ENCODE results near the gene LGALS3BP. TPM values are rescaled to one million over a fixed set of nuclear protein-coding genes. Genes with fewer than 3 reads are reported as not detected.
A peak's percentile ranks its signal among the peaks of the same experiment; 100 is the strongest.

The LGALS3BP gene
- total and polyA plus RNA-seq, 10 donors = 33.6 to 188 (median 100) TPM

GRCh38 chr17:79027274-79027924, 47.7 kb upstream of the LGALS3BP start:
- intact Hi-C loops (cut with DNase I; ENCODE audit: low total_unique reads) = no loop called here
- Histone ChIP-seq H3K4me1 (peaks cover 0 to 62% (median 36%) of the 10 kb centered on the region in 6 donors), H3K36me3 (no peaks in the 10 kb centered on the region), H3K27ac (peak overlapping the region; percentile 48 to 87 (median 77)), H3K9me3 (no peaks in the 10 kb centered on the region), H3K27me3 (replicated peaks in 1 of 7) (peaks cover 0 to 88% (median 20%) of the 10 kb centered on the region in 7 donors), H3K4me3 (peak overlapping the region; percentile 4 to 79 (median 24))
- TF ChIP-seq CTCF (IDR thresholded peaks at IDR 0.05 in 8 of 11, conservative IDR thresholded peaks at IDR 0.05 in 3 of 11) = no peak
- peak in 1 of 3 donors; percentile 51 for TF ChIP-seq POLR2A (IDR thresholded peaks at IDR 0.05)
- TF ChIP-seq POLR2AphosphoS5 (IDR thresholded peaks at IDR 0.05) = peak; percentile 68 to 86 (median 86)
- 44 to 80% (median 66%) methylated on average over 9 to 10 of the region's 10 CpGs for WGBS, 5 donors
- peak; percentile 78 for DNase-seq

- H3K4me3 ChIP-seq = peak overlapping the region; percentile 9 to 79 (median 40)
- 54 to 78% (median 67%) methylated on average over 14 to 16 of the region's 16 CpGs for WGBS, 5 donors
Measured at GRCh38 chr17:79026376-79027273, 46.9 kb upstream of the LGALS3BP start.

GRCh38 chr17:79024901-79025737, 45.4 kb upstream of the LGALS3BP start:
- Histone ChIP-seq H3K4me1 (peaks cover 7 to 85% (median 47%) of the 10 kb centered on the region in 6 donors), H3K27ac (peak overlapping the region; percentile 60 to 87 (median 80)), H3K9me3 (no peaks in the 10 kb centered on the region), H3K36me3 (no peaks in the 10 kb centered on the region), H3K4me3 (peak overlapping the region; percentile 45 to 79 (median 60)), H3K27me3 (replicated peaks in 1 of 7) (peaks cover 0 to 83% (median 20%) of the 10 kb centered on the region in 7 donors)
- TF ChIP-seq CTCF (IDR thresholded peaks at IDR 0.05 in 8 of 11, conservative IDR thresholded peaks at IDR 0.05 in 3 of 11) (no peak), POLR2AphosphoS5 (IDR thresholded peaks at IDR 0.05) (peak in 2 of 3 donors; percentile 19 to 48)
- peak; percentile 66 for DNase-seq
- intact Hi-C loops (cut with DNase I; ENCODE audit: low total_unique reads) = no loop called here
- 55 to 79% (median 67%) methylated on average over 15 to 31 of the region's 31 CpGs for WGBS, 5 donors

More at GRCh38 chr17:79026376-79027273, 46.9 kb upstream of the LGALS3BP start:
- H3K27ac ChIP-seq = peak overlapping the region in 7 of 8 donors; percentile 69 to 87 (median 79)
- no peaks in the 10 kb centered on the region for H3K9me3 ChIP-seq
- intact Hi-C loops (cut with DNase I; ENCODE audit: low total_unique reads) = no loop called here
- peaks cover 0 to 70% (median 40%) of the 10 kb centered on the region in 6 donors for H3K4me1 ChIP-seq
- TF ChIP-seq CTCF (IDR thresholded peaks at IDR 0.05 in 8 of 11, conservative IDR thresholded peaks at IDR 0.05 in 3 of 11) (no peak), POLR2AphosphoS5 (IDR thresholded peaks at IDR 0.05) (peak; percentile 77 to 88 (median 82)), POLR2A (IDR thresholded peaks at IDR 0.05) (peak in 2 of 3 donors; percentile 22 to 38)
- peaks cover 0 to 89% (median 20%) of the 10 kb centered on the region in 7 donors for H3K27me3 ChIP-seq (replicated peaks in 1 of 7)
- H3K36me3 ChIP-seq = no peaks in the 10 kb centered on the region
- DNase-seq = peak; percentile 76

Data from spleen (tissue), 11 donors.